DOHH2 (cell line): ENCODE measurements around the gene BPIFA1.

Source experiments
- H3F3A ChIP-seq: fragments of 200-600 bp; sonication (generic), shearing (Covaris generic); 2 replicates; pipeline ENCODE4 v1.6.0; 2016; ENCODE audit warnings: antibody characterized with exemption, mild to moderate bottlenecking; ENCODE audit not compliant: control insufficient read depth, insufficient read depth
- H3K27ac ChIP-seq: fragments of 200-600 bp; sonication (generic); 2 replicates; pipeline ENCODE4 v1.5.1; 2014; ENCODE audit warnings: low read depth, mild to moderate bottlenecking, low read length, moderate library complexity
- H3K27me3 ChIP-seq: fragments of 200-600 bp; sonication (generic); 2 replicates; pipeline ENCODE4 v1.6.1; 2014; ENCODE audit warnings: mild to moderate bottlenecking, low read length, mixed read lengths; ENCODE audit not compliant: control insufficient read depth
- H3K36me3 ChIP-seq: fragments of 200-600 bp; sonication (generic); 2 replicates; pipeline ENCODE4 v1.6.1; 2014; ENCODE audit warnings: mild to moderate bottlenecking, low read length, moderate library complexity, mixed read lengths; ENCODE audit not compliant: control insufficient read depth
- H3K4me1 ChIP-seq: fragments of 200-600 bp; sonication (generic); 2 replicates; pipeline ENCODE4 v1.6.1; 2014; ENCODE audit warnings: mild to moderate bottlenecking, low read length, mixed read lengths; ENCODE audit not compliant: control insufficient read depth
- H3K4me2 ChIP-seq: fragments of 200-600 bp; sonication (generic); 2 replicates; pipeline ENCODE4 v1.6.0; 2014; ENCODE audit warnings: mild to moderate bottlenecking, low read length, moderate library complexity
- H3K4me3 ChIP-seq: fragments of 200-600 bp; sonication (generic); 2 replicates; pipeline ENCODE4 v1.5.1; 2014; ENCODE audit warnings: mild to moderate bottlenecking, low read length, mixed read lengths
- H3K79me2 ChIP-seq: fragments of 200-600 bp; sonication (generic); 2 replicates; pipeline ENCODE4 v1.6.1; 2014; ENCODE audit warnings: mild to moderate bottlenecking, low read length, mixed read lengths; ENCODE audit not compliant: control insufficient read depth
- H3K9me2 ChIP-seq: fragments of 200-600 bp; sonication (generic); replicated peaks from 2 replicates; pipeline ENCODE4 v1.6.1; 2014; ENCODE audit warnings: mild to moderate bottlenecking, low read length, mixed read lengths; ENCODE audit not compliant: control insufficient read depth
- H3K9me3 ChIP-seq: fragments of 200-600 bp; sonication (generic); 2 replicates; pipeline ENCODE4 v1.6.1; 2014; ENCODE audit warnings: antibody characterized with exemption, low read length, mixed read lengths; ENCODE audit not compliant: control insufficient read depth, insufficient read depth
- H4K20me1 ChIP-seq: fragments of 200-600 bp; sonication (generic); 2 replicates; pipeline ENCODE4 v1.6.0; 2014; ENCODE audit warnings: low read depth, mild to moderate bottlenecking, antibody characterized with exemption, low read length, moderate library complexity; ENCODE audit not compliant: control insufficient read depth, insufficient read depth
- CTCF ChIP-seq: fragments of 200-600 bp; sonication (generic); IDR thresholded peaks from one replicate; pipeline ENCODE4 v1.5.1; 2014; ENCODE audit warnings: antibody characterized with exemption, mild to moderate bottlenecking, low read depth, low read length; ENCODE audit not compliant: poor library complexity, severe bottlenecking
- EZH2phosphoT487 ChIP-seq: fragments of 200-600 bp; sonication (generic); IDR thresholded peaks from 2 replicates; pipeline ENCODE4 v1.6.1; 2017; ENCODE audit warnings: borderline replicate concordance, mild to moderate bottlenecking, antibody characterized with exemption, low read length, moderate library complexity, mixed read lengths

Gene BPIFA1

GRCh38 chr20:33250666-33251065 lies 14.9 kb downstream of the BPIFA1 start:
- no peak for TF ChIP-seq EZH2phosphoT487
- no peaks in the 10 kb centered on the region for H3K9me3 ChIP-seq
- no peaks in the 10 kb centered on the region for H3F3A ChIP-seq
- H3K4me1 ChIP-seq = no peaks in the 10 kb centered on the region
- H3K27me3 ChIP-seq = peaks cover 4% of the 10 kb centered on the region; the same call in 1 of the 2 replicates
- H3K9me2 ChIP-seq = no peaks in the 10 kb centered on the region
- H3K36me3 ChIP-seq = no peaks in the 10 kb centered on the region
- H3K4me2 ChIP-seq = no peak overlapping the region
- H3K4me3 ChIP-seq = no peak overlapping the region
- no peaks in the 10 kb centered on the region for H4K20me1 ChIP-seq
- no peak overlapping the region for H3K27ac ChIP-seq
- H3K79me2 ChIP-seq = no peaks in the 10 kb centered on the region

GRCh38 chr20:33251496-33251895 lies 15.7 kb downstream of the BPIFA1 start:
- Histone ChIP-seq H3K9me3 (no peaks in the 10 kb centered on the region), H4K20me1 (no peaks in the 10 kb centered on the region), H3K4me2 (no peak overlapping the region), H3K27ac (no peak overlapping the region), H3K4me3 (no peak overlapping the region), H3K9me2 (no peaks in the 10 kb centered on the region), H3K79me2 (no peaks in the 10 kb centered on the region), H3F3A (no peaks in the 10 kb centered on the region), H3K36me3 (no peaks in the 10 kb centered on the region), H3K27me3 (no peaks in the 10 kb centered on the region), H3K4me1 (no peaks in the 10 kb centered on the region)
- no peak for TF ChIP-seq CTCF
- no peak for TF ChIP-seq EZH2phosphoT487

- Histone ChIP-seq H3K36me3 (no peaks in the 10 kb centered on the region), H3K9me2 (no peaks in the 10 kb centered on the region), H3K4me1 (no peaks in the 10 kb centered on the region), H3K4me2 (no peak overlapping the region), H3F3A (no peaks in the 10 kb centered on the region), H3K79me2 (no peaks in the 10 kb centered on the region), H4K20me1 (no peaks in the 10 kb centered on the region), H3K27ac (no peak overlapping the region), H3K4me3 (no peak overlapping the region), H3K27me3 (no peaks in the 10 kb centered on the region), H3K9me3 (no peaks in the 10 kb centered on the region)
- TF ChIP-seq EZH2phosphoT487 (no peak), CTCF (no peak)
These were observed 16.7 kb downstream of the BPIFA1 start for GRCh38 chr20:33252460-33252859.

DNA sequence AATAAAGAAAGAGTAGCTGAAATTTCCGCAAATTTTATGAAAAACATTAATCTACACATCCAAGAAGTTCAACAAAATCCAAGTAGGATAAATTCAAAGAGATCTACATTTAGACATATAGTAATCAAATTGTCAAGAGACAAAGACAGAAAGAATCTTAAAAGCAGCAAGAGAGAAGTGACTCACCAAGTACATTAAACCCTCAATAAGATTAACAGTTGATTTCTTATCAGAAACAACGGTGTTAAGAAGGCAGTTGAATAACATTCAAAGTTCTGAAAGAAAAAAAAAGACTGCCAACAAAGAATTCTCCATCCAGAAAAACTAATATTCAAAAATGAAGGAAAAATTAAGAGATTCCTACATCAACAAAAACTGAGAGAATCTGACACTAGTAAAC lies 19.2 kb downstream of the BPIFA1 start:
- H3K79me2 ChIP-seq = no peaks in the 10 kb centered on the region
- no peaks in the 10 kb centered on the region for H3K4me1 ChIP-seq
- no peaks in the 10 kb centered on the region for H3K9me3 ChIP-seq
- no peaks in the 10 kb centered on the region for H3K27me3 ChIP-seq
- H3K4me2 ChIP-seq = no peak overlapping the region
- no peaks in the 10 kb centered on the region for H4K20me1 ChIP-seq
- H3K27ac ChIP-seq = no peak overlapping the region
- H3F3A ChIP-seq = no peaks in the 10 kb centered on the region
- TF ChIP-seq EZH2phosphoT487 = no peak
- no peak for TF ChIP-seq CTCF
- H3K36me3 ChIP-seq = no peaks in the 10 kb centered on the region
- no peak overlapping the region for H3K4me3 ChIP-seq
- H3K9me2 ChIP-seq = no peaks in the 10 kb centered on the region
